ENCODE data around the gene CCT2.

The CCT2 gene

GRCh38 chr12:69642531-69642930 is 57.3 kb downstream of the CCT2 start:
- no peak for DNase-seq (ENCODE audit: low read depth)

DNA sequence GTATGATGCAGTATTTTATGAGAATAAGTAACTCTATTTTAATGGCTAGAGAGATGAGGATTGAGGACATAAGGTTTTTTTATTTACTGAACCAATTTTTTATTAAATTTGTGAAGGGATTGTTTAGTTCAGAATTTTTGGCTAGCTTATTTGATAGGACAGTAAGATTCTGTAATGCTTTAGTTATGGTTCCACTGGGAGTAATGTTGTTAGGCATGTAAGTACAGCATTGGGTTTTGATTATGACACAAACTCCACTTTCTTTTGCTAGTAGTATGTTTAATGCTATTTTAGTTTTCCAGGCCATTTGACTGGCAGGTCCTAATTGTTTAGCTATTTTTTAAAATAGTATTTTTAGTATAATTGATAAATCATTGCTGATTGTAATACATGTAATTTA is 59.3 kb downstream of the CCT2 start:
- no peak for DNase-seq (ENCODE audit: low read depth)

DNA sequence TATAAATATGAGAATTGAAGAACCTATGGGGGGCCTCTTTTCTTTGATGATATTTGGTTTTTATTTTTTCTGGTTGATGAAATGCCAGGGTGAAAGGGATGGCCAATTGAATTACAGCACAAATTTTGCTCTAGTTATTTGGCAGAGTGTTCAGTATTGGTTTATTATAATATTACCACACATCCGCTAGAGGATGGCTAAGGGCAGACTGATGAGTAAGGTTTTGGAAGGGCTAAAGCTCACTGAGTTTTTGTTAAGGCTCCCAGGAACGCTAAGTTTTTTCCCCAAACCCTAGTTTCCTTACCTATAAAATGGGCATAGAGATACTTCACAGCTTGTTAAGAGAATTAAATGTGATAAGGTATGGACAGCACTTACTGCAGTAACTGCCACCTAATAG is 59.8 kb downstream of the CCT2 start:
- DNase-seq (ENCODE audit: low read depth) = peak; percentile 56

DNA sequence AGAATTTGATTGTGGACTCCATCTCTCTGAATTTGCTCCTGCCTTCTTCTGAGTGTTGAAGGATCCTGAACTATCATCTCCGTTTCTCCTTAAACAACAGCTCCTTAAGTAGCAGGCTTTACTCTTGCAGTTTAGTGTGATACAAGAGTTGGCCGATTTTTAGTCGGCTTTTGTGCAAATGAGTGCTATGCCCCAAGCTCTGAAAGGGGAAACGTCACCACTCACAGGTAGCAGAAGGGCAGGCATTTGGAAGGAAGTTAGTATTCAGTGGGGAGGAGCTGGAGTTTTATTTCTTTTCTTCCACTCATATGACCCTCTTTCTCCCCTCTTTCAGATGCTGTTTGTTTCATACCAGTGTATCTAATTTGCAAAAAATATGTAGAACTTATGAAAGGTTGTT is 61.9 kb downstream of the CCT2 start:
- DNase-seq (ENCODE audit: low read depth) = no peak

- DNase-seq (ENCODE audit: low read depth) = peak; percentile 75
Measured at GRCh38 chr12:69648476-69648875, 63.2 kb downstream of the CCT2 start.

DNA sequence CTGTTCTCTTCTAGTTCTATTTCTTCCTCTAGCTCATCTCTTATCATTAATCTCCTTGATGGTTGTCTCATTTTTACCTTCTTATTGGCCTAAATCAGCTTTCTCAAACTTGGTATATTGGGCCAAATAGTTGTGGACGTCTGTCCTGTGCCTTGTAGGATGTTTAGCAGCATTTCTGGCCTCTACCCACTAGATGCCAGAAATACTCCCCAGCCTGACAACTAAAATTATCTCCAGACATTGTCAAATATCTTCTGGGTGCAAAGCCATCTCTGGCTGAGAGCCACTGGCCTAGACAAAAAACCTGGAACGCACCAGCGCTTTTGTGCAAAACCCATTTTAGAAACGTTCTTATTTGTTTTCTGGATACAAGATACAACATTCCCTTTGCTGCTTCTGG is 64.3 kb downstream of the CCT2 start:
- DNase-seq (ENCODE audit: low read depth) = no peak
